ENCODE results near the gene NEK10.
A peak's percentile ranks its signal among the peaks of the same experiment; 100 is the strongest.

NEK10 gene

GRCh38 chr3:27221264-27221932, 147.8 kb downstream of the NEK10 start:
- DNase-seq (ENCODE audit: low read depth), result no peak

GRCh38 chr3:27220166-27220565, 149.0 kb downstream of the NEK10 start:
- peak; percentile 16 for DNase-seq (ENCODE audit: low read depth)

- DNase-seq (ENCODE audit: low read depth), result peak; percentile 51
Observed at GRCh38 chr3:27219127-27219845, 149.9 kb downstream of the NEK10 start.

GRCh38 chr3:27216955-27217552, 152.1 kb downstream of the NEK10 start:
- DNase-seq (ENCODE audit: low read depth), result peak; percentile 83

- DNase-seq (ENCODE audit: low read depth), result no peak
Observed at GRCh38 chr3:27216295-27216855, 152.8 kb downstream of the NEK10 start.

- DNase-seq (ENCODE audit: low read depth), result no peak
Observed at GRCh38 chr3:27213450-27213849, 155.7 kb downstream of the NEK10 start.

GRCh38 chr3:27209617-27210264, 159.4 kb downstream of the NEK10 start:
- DNase-seq (ENCODE audit: low read depth), result no peak

GRCh38 chr3:27208961-27209616, 160.1 kb downstream of the NEK10 start:
- DNase-seq (ENCODE audit: low read depth), result no peak

- no peak for DNase-seq (ENCODE audit: low read depth)
Observed at GRCh38 chr3:27202959-27203358, 166.2 kb downstream of the NEK10 start.

- DNase-seq (ENCODE audit: low read depth), result no peak
Observed at GRCh38 chr3:27201492-27201891, 167.7 kb downstream of the NEK10 start.

- no peak for DNase-seq (ENCODE audit: low read depth)
Observed at GRCh38 chr3:27200721-27201489, 168.3 kb downstream of the NEK10 start.

- peak; percentile 36 for DNase-seq (ENCODE audit: low read depth)
Observed at GRCh38 chr3:27194861-27195483, 174.2 kb downstream of the NEK10 start.

- DNase-seq (ENCODE audit: low read depth), result peak; percentile 29
Observed at GRCh38 chr3:27193056-27193455, 176.1 kb downstream of the NEK10 start.

- no peak for DNase-seq (ENCODE audit: low read depth)
Observed at GRCh38 chr3:27186013-27186412, 183.2 kb downstream of the NEK10 start.

GRCh38 chr3:27185231-27185989, 183.8 kb downstream of the NEK10 start:
- DNase-seq (ENCODE audit: low read depth), result no peak

- DNase-seq (ENCODE audit: low read depth), result no peak
Observed at GRCh38 chr3:27184261-27184660, 184.9 kb downstream of the NEK10 start.

GRCh38 chr3:27176256-27176655, 192.9 kb downstream of the NEK10 start:
- no peak for DNase-seq (ENCODE audit: low read depth)

GRCh38 chr3:27174530-27174929, 194.7 kb downstream of the NEK10 start:
- DNase-seq (ENCODE audit: low read depth), result no peak

- DNase-seq (ENCODE audit: low read depth), result no peak
Observed at GRCh38 chr3:27171113-27171512, 198.1 kb downstream of the NEK10 start.

- DNase-seq (ENCODE audit: low read depth), result peak; percentile 74
Observed at GRCh38 chr3:27166888-27167287, 202.3 kb downstream of the NEK10 start.

Data from ELR (cell line).